CD4-positive, alpha-beta T cell treated with Interleukin-4 for 4 hours (primary cell): ENCODE measurements around the gene NAA10.

Experiments
- DNase-seq: peaks from one replicate; pipeline ENCODE4 v3.0.0-alpha.2; 2020

NAA10 gene

DNA sequence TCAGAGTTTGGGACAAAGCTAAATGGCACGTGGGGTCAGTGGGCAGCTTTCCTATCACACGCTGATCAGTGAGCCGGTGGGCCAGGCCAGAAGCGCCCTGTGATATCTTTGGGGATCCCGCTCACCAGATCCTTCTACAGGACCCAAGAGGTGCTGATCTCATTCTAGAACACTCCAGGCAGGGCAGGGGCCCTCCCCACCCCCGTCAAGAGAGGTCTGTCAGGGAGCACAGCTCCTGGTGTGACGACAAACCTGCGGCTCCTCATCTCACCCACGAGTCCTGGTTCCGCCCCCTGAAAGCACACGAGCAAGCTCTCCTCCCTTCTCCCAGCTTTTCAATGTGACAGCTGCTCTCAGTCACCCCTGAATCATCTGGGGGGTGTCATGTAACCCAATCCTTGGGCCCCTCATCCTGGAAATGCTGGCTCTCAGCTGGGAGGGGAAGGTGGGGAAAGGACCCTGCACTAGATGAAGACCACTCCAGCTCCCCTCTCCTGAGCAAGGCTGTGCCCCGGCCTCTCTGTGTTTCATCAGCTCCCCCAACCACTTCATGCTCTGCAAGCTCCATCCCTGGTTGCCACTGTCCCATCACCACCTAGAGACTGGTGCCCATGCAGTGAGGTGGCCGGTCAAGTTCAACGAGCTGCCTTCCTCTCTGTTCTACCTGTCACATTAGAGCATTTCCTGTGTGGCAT is 32.2 kb upstream of the NAA10 start:
- DNase-seq = no peak

DNA sequence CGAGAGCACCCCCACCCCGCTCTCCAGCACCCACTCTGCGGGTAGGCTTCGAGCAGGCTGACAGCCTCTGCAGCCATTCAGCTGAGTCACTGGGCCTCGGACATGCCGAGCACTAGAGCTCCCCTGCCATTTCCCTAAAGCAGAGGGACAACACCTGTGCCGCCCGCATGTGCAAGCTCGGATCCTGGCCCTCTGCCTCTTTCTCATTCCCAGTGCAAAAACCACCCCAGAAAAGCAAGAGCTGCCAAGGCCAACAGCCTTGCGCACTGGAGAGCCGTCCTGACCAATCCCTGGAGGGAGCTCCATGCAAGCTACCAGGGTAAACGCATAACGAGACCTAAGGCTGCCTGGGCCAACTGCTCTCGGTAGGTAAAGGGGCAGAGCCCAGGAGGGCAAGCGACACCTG is 31.4 kb upstream of the NAA10 start:
- no peak for DNase-seq

DNA sequence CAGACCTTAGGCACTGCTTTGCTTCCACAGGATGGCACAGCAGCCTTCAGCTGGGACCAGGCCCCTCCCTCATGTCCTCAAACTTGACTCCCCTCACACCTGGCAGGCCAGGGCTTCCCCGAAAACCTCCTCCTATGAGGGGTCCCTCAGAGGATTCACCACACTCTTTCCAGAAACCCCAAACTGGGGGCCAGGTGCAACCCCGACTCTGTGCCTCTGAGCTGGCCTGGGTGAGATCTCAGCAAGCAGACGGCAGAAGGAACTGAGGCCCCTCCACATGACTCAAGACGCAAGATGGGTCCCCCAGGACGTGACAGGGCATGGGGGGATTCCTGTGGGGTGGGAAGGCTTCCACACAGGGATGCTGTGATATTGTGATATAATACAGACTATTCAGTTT is 30.6 kb upstream of the NAA10 start:
- no peak for DNase-seq

DNA sequence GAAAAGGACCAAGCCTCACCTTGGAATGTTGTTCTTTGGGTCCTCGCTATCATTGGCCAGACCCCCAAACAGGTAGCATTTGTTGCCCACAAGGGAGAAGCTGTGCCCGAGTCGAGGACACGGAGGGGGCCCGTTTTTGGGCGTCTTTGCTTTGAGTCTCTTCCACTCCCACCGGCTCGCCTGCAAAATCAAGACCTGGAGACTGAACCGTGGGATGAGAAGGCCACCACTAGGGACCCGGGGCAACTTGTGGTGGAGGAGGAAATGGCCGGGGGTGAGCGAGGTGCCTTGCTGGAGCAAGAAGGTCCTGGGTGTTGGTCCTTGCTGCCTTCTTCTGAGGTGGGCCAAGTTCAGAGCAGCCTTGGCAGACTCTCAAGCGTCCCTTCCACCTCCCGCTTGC is 29.3 kb upstream of the NAA10 start:
- no peak for DNase-seq

DNA sequence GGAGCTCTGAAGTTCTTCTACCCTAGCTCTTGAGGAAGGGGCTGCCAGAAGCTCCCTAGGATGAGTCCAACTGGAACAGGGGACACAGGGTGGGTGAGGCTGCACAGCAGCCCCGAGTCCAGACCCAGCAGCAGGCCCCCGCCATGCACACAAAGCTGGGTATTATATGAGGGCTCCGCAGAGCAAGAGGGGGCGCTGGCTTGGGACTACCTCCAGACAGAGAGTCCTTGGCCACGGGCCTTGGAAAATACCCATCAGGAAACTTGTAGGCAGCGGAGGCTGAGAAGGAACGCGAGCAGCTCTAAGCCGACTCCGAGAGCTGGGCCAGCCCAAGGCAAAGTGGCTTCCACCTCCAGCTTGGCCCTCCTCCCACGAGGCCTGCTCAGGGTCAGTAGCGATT is 28.7 kb upstream of the NAA10 start:
- no peak for DNase-seq

DNA sequence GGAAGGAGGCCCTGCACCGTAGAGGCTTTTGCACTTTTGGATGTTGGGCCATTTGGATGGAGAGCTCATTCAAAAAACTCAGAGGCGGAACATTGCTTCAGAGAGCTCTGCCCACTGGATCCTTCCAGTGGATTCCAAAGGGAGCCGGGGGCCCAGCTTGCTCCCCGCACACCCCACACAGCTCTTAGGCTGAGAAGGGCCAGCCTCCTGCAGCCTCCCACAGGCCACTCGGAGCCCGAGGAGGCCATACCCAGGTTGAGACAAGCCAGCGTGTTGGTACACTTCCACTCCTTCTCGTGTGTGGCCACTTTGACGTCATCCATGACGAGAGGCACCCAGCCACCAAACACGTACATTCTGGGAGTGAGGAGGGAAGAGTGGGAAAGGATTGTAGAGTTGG is 26.5 kb upstream of the NAA10 start:
- no peak for DNase-seq

DNA sequence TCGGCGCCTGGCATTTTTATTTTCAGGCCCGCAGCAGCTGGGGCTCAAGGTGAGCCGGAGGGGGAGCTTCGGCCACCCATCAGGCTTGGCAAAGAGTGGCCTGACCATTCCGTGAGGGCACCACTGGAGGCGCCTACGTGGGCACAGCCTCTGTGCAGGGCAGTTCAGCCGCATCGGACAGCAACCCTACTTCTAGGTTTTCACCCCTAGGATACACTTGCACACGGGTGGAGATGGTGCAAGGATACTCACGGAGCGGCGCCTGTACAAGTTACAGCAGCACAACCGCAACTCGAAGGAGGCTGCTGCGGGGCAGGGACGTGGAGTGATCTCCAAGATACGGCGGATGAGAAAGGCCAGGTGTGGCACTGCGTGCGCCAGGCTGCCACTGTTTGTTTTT is 25.9 kb upstream of the NAA10 start:
- no peak for DNase-seq

DNA sequence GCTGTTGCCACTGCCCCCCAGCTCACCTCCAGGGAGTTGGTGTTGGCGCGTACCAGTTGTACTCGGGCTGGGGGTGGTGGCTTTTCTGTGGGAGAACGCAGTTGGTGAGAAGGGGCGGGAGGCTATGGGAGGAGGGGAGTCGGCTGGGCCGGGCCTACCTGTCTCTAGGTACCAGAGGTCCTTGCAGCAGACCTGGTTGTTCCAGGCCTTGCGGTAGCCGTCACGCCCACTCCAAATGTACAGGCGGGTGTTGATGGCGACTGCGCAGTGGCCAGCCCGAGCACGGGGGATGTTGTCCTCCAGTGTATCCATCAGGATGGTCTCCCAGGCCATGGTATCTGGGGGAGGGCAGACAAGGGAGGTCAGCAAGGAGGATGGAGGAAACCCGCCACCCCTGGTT is 25.2 kb upstream of the NAA10 start:
- no peak for DNase-seq

DNA sequence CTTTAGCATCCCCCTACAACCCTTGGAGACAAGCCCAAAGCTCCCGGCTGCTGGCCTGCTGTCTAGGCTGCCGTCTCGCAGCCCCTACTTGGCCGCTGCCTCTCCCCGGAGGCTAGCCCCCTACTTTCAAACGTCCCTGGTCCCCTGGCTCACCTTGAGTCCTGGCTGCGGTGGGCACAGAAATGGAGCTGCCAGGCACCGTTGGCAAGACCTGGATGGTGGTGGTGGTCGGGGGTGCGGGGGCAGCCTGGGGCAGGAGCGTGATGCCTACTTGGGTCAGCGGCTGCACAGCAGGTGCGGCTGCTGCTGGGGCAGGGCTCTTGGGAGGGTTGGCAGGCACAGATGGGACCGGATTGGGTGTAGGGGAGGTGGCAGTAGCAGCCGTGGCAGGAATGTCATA is 24.8 kb upstream of the NAA10 start:
- DNase-seq = no peak

DNA sequence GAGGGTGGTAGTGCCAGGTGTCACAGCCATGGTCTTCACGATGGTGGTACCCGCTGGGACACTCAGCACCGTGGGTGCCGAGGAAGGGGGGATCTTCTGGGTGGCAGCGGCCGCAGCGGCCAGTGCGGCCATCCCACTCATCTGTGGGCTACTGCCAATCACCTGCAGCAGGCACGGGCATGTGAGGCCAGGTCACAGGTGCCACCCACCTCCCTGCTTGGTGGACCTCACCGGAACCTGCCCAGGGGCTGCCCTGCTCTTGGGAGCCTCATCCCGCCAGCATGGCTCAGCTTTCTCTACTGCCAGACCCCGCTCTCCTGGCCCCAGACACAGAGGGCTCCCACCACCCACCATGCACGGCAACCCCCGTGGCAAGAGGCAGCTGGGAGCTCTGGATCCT is 23.8 kb upstream of the NAA10 start:
- DNase-seq = no peak

DNA sequence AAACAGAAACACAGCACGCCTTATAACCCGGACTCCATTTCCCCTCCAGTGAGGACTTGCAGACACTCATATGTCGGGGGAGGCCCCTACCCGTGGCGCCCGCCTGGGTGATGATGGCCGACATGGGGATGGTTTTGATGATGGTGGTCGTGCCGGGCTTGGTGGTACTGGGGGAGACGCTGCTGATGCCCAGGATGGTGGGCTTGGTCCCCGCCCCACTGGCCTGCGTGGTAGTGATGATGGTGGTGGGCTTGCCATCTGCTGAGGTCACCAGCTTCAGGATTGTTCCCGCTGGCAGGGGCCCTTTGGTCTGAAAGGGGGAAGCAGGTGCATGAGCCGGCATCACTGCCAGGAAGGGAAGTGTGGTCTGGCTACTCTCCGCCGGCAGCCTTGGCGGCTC is 22.4 kb upstream of the NAA10 start:
- no peak for DNase-seq

DNA sequence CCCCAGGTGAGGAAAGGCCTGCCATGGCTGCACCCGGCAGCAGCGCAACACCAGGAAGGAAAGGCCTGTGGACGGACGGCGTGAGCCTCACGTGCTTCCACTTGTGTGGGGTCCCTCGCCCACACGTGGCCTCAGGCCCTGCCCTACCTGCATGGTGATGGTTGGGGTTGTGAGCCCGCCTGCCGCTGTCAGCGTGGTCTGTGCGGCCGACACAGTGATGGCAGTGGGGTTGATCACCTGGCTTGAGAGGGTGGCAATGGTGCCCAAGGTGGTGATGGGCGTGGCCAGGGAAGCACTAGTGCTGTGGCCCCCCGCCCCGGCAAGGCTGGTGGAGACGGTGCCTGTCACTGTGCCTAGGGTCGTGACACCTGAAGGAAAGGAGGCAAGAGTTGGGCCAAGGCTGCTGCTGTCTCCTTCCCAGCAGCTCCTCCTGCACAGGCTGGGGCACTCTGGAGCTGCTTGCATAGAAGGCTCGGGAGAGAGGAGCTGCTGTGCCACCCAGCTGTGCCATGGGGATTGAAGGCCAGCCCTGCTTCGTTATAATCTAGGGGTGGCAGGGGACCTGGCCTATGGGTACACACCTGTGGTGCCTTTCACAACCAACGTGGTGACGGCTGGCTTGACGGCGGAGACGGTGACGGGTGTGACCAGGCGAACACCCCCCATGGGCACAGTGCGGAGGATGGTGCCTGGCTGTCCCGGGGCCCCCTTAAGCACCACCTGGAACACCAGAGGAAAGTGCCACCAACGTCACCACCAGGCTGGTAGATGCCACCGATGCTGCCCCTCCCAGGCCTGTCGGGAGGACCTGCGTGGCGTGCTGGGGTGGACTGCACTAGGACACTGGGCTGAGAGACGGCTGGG is 21.4 kb upstream of the NAA10 start:
- no peak for DNase-seq

DNA sequence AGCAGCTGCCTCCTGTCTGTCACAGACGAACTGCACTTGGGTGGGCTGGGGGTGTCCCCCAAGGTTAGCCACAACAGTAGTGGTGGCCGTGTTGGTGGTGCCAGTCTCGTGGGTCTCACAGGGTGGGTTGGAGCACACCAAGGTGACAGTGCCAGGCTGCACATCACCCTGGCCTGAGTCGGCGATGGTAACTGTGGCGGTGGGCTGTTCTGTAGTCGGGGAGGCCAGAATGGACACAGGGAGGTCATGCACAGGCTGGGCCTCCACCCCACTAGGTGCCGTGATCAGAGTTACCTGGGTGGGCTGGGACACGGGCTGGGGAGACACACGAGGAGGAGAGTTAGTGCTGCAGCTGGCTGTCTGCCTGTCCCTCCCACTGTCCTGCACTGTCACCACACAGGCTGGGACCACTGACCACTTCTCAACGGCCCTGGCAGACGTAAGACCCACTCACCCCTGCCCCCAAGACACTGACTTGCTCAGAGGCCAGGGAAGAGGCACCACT is 20.4 kb upstream of the NAA10 start:
- DNase-seq = no peak

DNA sequence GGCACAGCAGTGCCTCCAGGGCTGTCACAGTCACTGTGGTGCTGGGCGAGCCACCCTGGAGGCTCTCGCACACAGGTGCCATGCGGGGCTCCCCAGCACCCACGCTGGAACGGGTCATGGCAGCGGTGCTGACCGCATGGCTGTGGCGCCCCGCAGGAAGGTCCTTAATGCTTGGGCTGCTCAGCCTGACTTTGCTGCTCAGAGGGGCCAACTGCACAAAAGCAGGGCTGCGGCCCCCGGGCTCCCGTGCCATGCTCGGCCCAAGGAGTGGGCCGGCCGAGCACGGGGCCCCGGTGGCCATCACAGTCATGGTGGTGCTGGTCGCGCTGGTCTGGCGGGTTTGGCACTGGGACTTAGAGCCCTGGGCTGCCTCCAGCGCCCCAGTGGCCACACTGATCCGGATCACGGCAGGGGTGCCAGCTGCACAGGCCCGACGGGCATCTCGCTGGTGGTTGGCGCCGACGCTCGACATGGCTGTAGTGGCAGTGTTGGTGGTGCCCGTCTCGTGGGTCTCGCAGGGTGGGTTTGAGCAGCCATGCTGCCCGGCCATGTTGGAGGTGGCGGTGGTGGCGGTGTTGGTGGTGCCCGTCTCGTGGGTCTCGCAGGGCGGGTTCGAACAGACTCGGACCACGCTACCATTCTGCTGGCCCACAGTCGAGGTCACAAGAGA is 19.9 kb upstream of the NAA10 start:
- no peak for DNase-seq

DNA sequence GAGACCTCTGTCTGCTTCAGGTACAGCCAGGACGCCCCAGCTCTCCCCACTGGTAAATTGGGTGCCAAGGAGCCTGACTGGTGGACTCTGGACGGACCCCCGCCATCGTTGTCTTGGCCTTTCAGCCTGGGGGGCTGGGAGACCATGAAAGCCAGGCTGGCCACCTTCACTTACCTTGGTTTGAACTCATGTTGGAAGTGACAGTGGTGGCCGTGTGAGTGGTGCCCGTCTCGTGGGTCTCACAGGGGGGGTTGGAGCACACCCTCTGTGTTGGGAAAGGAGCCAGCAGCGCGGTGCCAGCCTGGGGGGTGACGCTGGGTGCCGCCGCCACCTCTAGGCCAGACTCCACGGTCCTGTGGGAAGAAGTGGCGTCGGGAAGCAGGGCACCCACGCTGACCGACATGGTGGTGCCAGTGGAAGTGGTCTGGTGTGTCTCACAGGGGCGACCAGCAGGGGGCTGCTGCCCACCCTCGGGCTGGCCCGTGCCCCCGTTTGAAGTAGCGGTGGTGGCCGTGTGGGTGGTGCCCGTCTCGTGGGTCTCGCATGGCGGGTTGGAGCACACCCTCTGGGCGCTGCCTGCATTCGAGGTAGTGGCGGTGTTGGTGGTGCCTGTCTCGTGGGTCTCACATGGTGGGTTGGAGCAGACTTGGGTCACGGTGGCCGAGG is 19.2 kb upstream of the NAA10 start:
- no peak for DNase-seq

DNA sequence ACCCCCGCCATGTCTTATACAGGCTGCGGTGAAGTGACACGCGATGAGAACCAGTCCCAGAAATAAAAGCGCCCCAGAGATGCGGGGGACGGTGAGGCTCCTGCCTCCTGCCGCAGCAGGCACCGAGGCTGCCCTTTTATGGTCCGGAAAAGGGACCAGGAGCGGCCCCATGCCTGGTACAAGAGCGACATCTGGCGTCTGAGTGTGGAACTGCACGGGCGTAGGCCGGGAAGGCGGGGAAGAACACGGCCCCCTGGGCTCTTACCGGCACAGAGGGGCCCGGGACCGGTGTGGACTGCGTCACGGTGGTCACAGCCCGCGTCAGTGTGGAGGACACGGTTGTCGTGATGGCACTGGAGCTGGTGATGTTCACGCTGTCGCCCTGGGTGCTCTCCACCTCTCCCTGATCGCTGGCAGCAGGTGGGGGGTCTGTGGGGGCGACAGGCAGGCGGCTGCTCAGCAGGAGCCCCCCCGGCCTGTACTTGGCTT is 18.5 kb upstream of the NAA10 start:
- peak; percentile 66 for DNase-seq

DNA sequence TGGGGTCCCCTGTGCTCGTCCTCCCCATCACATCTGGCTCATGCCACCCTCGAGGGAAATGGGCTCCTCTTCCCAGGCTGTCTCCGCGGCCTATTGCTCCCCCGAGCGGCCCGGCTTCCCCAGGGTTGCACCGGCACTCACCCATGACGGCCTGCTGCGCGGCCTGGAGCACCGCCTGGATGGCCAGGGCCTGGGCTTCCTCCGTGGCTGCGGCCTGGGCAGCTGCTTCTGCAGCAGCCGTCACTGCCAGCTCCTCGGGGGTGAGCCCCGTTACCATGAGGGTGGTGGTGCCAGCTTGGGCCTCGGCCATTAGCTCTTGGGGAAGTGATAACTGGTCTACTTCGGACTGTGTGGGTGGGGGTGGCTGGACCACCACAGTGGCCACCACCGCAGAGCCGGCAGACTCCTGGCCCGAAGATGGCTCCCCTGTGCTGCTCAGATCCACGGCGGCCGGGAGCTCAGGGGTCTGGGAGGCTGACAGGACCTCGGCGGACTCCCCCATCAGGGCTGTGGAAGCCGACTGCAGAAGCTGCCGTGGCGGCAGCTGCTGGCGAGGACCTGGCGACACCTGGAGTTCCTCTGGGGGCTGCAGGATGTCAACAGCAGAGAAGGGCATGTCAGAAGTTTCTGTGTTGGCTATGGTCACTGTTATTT is 17.7 kb upstream of the NAA10 start:
- no peak for DNase-seq

DNA sequence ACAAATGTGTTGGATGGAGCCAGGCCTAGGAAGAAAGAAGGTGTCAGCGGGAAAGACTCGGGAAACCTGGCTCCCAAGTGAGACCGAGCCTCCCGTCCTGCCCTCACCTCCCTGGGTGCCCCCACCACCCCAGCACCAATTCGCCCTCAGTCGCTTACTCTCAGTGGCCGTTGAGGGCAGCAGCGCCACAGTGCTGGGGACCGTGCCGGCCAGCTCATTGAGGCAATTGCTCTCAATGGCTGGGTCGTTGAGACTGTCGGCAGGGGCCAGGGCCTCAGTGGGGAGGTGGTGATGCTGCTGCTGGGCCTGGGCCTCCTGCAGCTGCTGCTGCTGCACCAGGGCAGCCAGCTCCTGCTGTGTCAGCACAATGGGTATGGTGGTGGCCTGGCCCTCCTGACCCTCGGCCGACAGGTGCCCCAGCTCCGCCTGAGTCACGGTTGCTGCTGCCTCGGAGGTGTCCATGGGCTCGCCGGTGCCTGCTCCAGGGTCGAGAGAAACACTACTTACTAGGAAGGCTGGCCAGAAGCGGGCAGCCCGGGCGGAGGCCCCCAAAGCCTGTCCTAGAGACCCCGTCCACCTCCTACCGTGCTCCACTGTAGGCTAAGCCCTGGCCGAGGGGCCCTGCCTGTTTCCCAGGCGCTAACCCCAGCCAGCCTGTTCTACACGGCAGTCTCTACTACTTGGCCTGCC is 17.0 kb upstream of the NAA10 start:
- DNase-seq = no peak

DNA sequence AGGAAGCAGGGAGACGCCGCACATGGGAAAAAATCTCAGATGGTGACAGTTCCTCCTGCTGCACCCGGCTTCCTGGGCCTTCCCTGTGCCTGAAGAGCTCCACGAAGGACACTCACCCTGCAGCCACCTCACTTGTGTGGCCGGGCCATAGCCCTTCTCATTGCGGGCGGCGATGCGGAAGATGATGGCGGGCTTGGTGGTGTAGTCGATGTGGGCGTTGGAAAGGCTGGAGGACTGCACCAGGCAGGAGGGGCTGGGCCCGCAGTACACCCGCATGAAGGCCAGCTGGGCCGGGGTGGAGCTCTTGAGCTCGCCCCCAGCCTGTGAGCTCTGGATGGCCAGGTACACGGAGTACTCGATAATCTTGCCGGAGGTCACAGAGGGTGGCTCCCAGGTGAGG is 15.3 kb upstream of the NAA10 start:
- DNase-seq = no peak

DNA sequence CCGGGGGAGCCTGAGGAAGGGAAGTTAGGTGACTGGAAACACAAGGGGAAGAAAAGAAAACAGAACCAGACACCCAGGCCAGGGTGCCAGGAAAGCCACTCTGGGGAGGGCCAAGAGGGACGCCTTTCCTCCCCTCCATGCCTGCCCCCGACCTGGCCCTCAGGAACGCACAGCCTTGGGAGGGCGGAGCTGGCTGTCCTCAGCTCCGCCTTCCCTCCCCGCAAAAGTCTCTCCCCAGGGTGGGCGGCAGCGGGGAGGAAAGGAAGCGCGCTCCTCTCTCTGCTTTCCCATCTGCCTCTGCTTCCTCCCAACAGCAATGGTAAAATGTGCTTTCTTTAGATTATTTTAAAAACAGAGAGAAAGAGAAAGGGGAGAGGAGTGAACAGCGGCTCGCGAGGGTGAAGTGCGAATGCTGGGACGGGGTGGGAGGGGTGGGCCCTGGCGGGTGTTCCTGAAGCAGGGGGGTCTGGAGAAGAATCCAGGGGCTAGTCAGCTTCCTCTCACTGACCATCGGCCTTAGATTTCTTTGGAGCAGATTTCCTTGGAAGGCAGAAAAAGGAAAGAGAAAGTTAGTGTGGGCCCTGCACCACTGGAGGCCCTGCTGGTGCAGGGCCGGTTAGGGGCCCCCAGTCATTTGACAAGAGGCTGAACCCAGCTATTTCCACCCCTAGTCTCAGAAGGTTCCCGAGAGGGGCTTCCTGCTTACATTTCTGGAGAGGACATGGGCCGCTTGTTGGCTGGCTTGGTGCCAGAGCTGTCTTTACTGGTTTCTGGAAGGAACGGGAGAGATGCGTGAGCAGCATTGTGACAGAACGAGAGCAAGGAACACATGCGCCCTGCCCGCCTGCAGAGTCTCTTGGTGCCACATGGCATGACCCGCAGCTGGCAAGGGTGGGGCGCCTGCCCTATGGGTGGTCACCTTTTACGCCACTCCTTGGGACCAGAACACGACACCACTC is 14.3 kb upstream of the NAA10 start:
- no peak for DNase-seq

DNA sequence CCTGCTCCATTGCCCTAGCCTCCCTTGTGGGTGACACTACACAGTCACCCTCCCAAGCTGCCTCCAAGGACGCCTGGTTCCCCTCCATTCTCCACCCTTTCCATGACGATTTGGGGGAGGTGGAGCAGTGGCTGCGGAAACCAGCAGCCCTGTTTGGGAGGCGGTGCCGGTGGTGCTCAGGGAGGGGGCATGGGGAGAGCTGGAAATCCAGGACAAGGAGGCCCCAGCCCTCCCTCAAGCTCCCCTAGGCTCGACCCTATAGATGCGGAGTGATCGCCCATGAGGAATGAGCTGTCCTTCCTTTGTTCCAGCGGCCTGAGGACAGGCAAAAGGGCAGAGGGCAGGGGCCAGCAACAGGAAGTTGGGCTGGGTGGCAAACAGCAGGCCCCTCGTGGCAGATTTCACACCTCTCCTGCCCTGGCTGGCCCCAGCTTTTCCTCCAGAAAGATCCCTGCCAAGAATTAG is 13.2 kb upstream of the NAA10 start:
- DNase-seq = no peak
